ENCODE measurements around the gene TC2N. TPM values are rescaled to one million over a fixed set of nuclear protein-coding genes. Genes with fewer than 3 reads are reported as not detected.

Gene TC2N
- total and polyA plus RNA-seq, 2 donors (not counting 1 experiment from before 2014, with no cell fraction given) = 3.7 to 10.4 TPM

GRCh38 chr14:91906374-91906773 lies 39.0 kb upstream of the TC2N start:
- no peak overlapping the region for H3K4me2 ChIP-seq (replicated peaks; ENCODE audit: low read depth, low read length, poor library complexity, severe bottlenecking)
- peaks cover 0 to 5% (median 0%) of the 10 kb centered on the region in 4 experiments for H3K27me3 ChIP-seq (replicated peaks in 1 of 4; ENCODE audit: control extremely low read depth in 1 of 4, control insufficient read depth in 3 of 4, insufficient read depth in 4 of 4, low read length in 3 of 4)
- 100% methylated on average over 1 of the region's 2 CpGs for WGBS (ENCODE audit: insufficient coverage)
- H3K9me3 ChIP-seq (ENCODE audit: control extremely low read depth in 1 of 3, control insufficient read depth in 2 of 3, insufficient read depth in 1 of 3, low read length in 2 of 3) = peaks cover 0 to 10% (median 0%) of the 10 kb centered on the region in 3 donors
- intact Hi-C loops (cut with micrococcal nuclease) = no loop called here
- DNase-seq (no peak), ATAC-seq (ENCODE audit: low read depth) (no peak)
- H3K27ac Mint-ChIP-seq = no peak overlapping the region
- no peaks in the 10 kb centered on the region for H3K36me3 ChIP-seq (replicated peaks in 1 of 2; ENCODE audit: control extremely low read depth in 1 of 2, control insufficient read depth in 1 of 2, extremely low read depth in 1 of 2, insufficient read depth in 2 of 2, low read length in 1 of 2)
- H3K4me1 ChIP-seq (ENCODE audit: control insufficient read depth in 2 of 2, insufficient read depth in 2 of 2, low read length in 2 of 2) = peaks cover 4 to 5% of the 10 kb centered on the region in 2 donors
- no peaks in the 10 kb centered on the region for H3K79me2 ChIP-seq (ENCODE audit: control insufficient read depth, insufficient read depth, low read length)
- TF ChIP-seq EZH2 (IDR thresholded peaks at IDR 0.05; ENCODE audit: borderline replicate concordance, insufficient read depth, low read depth, low read length, poor library complexity, severe bottlenecking) (no peak), CTCF (IDR thresholded peaks at IDR 0.05) (no peak)
- no peak overlapping the region for H3K4me3 ChIP-seq (ENCODE audit: control extremely low read depth in 1 of 5, extremely low read depth in 1 of 5, insufficient read depth in 1 of 5, low read depth in 2 of 5, low read length in 4 of 5)
- peaks cover 31% of the 10 kb centered on the region for H3K27me3 Mint-ChIP-seq
- no peaks in the 10 kb centered on the region for H3K9me3 Mint-ChIP-seq (ENCODE audit: insufficient read depth)
- no peaks in the 10 kb centered on the region for H4K20me1 ChIP-seq (ENCODE audit: control insufficient read depth, insufficient read depth, low read length, poor library complexity, severe bottlenecking)
- no peak overlapping the region for H3K9ac ChIP-seq (ENCODE audit: low read length)
- ChIA-PET POLR2A (no interaction called here), CTCF (no interaction called here)
- H3K4me1 Mint-ChIP-seq = peaks cover 9% of the 10 kb centered on the region
- no peak overlapping the region for H3K4me3 Mint-ChIP-seq
- H2AFZ ChIP-seq (ENCODE audit: insufficient read depth, low read depth, low read length, poor library complexity, severe bottlenecking) = no peak overlapping the region
- no peak overlapping the region for H3K27ac ChIP-seq (ENCODE audit: low read length in 2 of 2)

- Histone ChIP-seq H3K36me3 (replicated peaks in 1 of 2; ENCODE audit: control extremely low read depth in 1 of 2, control insufficient read depth in 1 of 2, extremely low read depth in 1 of 2, insufficient read depth in 2 of 2, low read length in 1 of 2) (no peaks in the 10 kb centered on the region), H3K4me2 (replicated peaks; ENCODE audit: low read depth, low read length, poor library complexity, severe bottlenecking) (no peak overlapping the region), H3K9ac (ENCODE audit: low read length) (no peak overlapping the region), H3K79me2 (ENCODE audit: control insufficient read depth, insufficient read depth, low read length) (no peaks in the 10 kb centered on the region), H2AFZ (ENCODE audit: insufficient read depth, low read depth, low read length, poor library complexity, severe bottlenecking) (no peak overlapping the region), H3K27ac (ENCODE audit: low read length in 2 of 2) (no peak overlapping the region), H3K27me3 (replicated peaks in 1 of 4; ENCODE audit: control extremely low read depth in 1 of 4, control insufficient read depth in 3 of 4, insufficient read depth in 4 of 4, low read length in 3 of 4) (peaks cover 0 to 5% (median 0%) of the 10 kb centered on the region in 4 experiments), H3K9me3 (ENCODE audit: control extremely low read depth in 1 of 3, control insufficient read depth in 2 of 3, insufficient read depth in 1 of 3, low read length in 2 of 3) (peaks cover 0 to 7% (median 0%) of the 10 kb centered on the region in 3 donors), H3K4me1 (ENCODE audit: control insufficient read depth in 2 of 2, insufficient read depth in 2 of 2, low read length in 2 of 2) (no peaks in the 10 kb centered on the region), H4K20me1 (ENCODE audit: control insufficient read depth, insufficient read depth, low read length, poor library complexity, severe bottlenecking) (no peaks in the 10 kb centered on the region), H3K4me3 (ENCODE audit: control extremely low read depth in 1 of 5, extremely low read depth in 1 of 5, insufficient read depth in 1 of 5, low read depth in 2 of 5, low read length in 4 of 5) (no peak overlapping the region)
- ChIA-PET POLR2A (no interaction called here), CTCF (interaction anchor here (0.9 kb wide), 1 partner anchor 776 kb away, joined by 3 read pairs; no protein-coding TSS in a partner anchor)
- no peak for ATAC-seq (ENCODE audit: low read depth)
- peaks cover under 1% of the 10 kb centered on the region for H3K4me1 Mint-ChIP-seq
- DNase-seq = no peak
- no peak for TF ChIP-seq EZH2 (IDR thresholded peaks at IDR 0.05; ENCODE audit: borderline replicate concordance, insufficient read depth, low read depth, low read length, poor library complexity, severe bottlenecking)
- TF ChIP-seq CTCF (IDR thresholded peaks at IDR 0.05) = no peak
- no peaks in the 10 kb centered on the region for H3K9me3 Mint-ChIP-seq (ENCODE audit: insufficient read depth)
- intact Hi-C loops (cut with micrococcal nuclease) = no loop called here
- H3K27ac Mint-ChIP-seq = no peak overlapping the region
- peaks cover 34% of the 10 kb centered on the region for H3K27me3 Mint-ChIP-seq
- H3K4me3 Mint-ChIP-seq = no peak overlapping the region
- WGBS (ENCODE audit: insufficient coverage) = 92% methylated on average over 6 of the region's 9 CpGs
Measured at GRCh38 chr14:91904956-91905645, 37.8 kb upstream of the TC2N start.
